ENCODE results near the gene CHST11. TPM values are rescaled to one million over a fixed set of nuclear protein-coding genes. Genes with fewer than 3 reads are reported as not detected.

Gene CHST11
- total RNA-seq, 1 donor from 2014 or later, result 44.3 TPM

GRCh38 chr12:104593482-104593881 lies 136.7 kb downstream of the CHST11 start:
- TF ChIP-seq CTCF (conservative IDR thresholded peaks at IDR 0.05; ENCODE audit: low read depth, low read length), result no peak
- H3K4me3 ChIP-seq (ENCODE audit: low read depth, low read length), result no peak overlapping the region
- DNase-seq (ENCODE audit: low read depth), result no peak

GRCh38 chr12:104596134-104596799 lies 139.5 kb downstream of the CHST11 start:
- DNase-seq (ENCODE audit: low read depth), result no peak
- H3K4me3 ChIP-seq (ENCODE audit: low read depth, low read length), result no peak overlapping the region

GRCh38 chr12:104596898-104597843 lies 140.4 kb downstream of the CHST11 start:
- TF ChIP-seq CTCF (conservative IDR thresholded peaks at IDR 0.05; ENCODE audit: low read depth, low read length), result no peak
- no peak for DNase-seq (ENCODE audit: low read depth)
- no peak overlapping the region for H3K4me3 ChIP-seq (ENCODE audit: low read depth, low read length)

More at GRCh38 chr12:104596134-104596799, 139.5 kb downstream of the CHST11 start:
- TF ChIP-seq CTCF (conservative IDR thresholded peaks at IDR 0.05; ENCODE audit: low read depth, low read length), result no peak

- no peak overlapping the region for H3K4me3 ChIP-seq (ENCODE audit: low read depth, low read length)
- TF ChIP-seq CTCF (conservative IDR thresholded peaks at IDR 0.05; ENCODE audit: low read depth, low read length), result no peak
- no peak for DNase-seq (ENCODE audit: low read depth)
These were observed 141.9 kb downstream of the CHST11 start for GRCh38 chr12:104598342-104599271.

GRCh38 chr12:104599272-104600035 lies 142.7 kb downstream of the CHST11 start:
- no peak overlapping the region for H3K4me3 ChIP-seq (ENCODE audit: low read depth, low read length)
- no peak for TF ChIP-seq CTCF (conservative IDR thresholded peaks at IDR 0.05; ENCODE audit: low read depth, low read length)
- no peak for DNase-seq (ENCODE audit: low read depth)
